NCI-H2171 treated with DMSO at 0.1 percent for 48 hours (cell line): ENCODE data around the gene PPP1R7.
A peak's percentile ranks its signal among the peaks of the same experiment; 100 is the strongest.

Source experiments
- DNase-seq: peaks from one replicate; lab custom pipeline; 2025; lab: John Stamatoyannopoulos, UW

PPP1R7 gene

DNA sequence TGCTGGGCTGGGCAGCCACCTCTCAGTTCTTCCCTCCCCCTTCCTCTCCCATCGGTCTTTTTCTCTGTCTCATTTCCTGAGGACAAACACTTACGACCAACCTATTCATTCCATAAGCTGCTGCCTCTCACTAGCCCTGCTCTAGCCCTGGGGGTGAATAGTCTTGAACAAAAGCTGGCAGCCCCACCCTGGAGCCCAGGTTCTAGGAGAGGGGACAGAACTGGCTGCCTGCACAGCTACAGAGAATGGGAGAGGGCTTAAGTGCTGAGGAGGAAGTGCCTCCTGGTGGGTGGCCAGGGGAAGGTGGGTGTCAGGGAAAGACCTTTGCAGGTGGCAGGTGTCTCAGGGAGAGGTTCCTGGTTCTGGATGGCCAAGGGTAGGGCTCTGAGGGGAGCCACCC lies 61.0 kb downstream of the PPP1R7 start:
- DNase-seq, result no peak

DNA sequence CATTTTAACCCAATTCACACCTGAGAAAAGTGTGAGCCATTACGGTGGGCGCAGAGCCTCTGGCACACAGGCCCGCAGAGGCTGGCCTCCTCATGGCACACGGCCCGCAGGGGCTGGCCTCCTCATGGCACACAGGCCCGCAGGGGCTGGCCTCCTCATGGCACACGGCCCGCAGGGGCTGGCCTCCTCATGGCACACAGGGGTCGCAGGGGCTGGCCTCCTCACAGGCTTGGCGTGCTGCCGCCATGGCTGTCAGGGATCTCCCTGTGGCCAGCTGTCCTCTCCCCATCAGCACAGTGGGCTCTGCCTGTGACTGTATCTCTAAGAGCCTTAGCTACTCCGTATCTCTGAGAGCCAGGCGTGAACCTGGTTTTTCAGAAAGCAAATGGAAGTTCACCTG lies 62.8 kb downstream of the PPP1R7 start:
- DNase-seq, result no peak

DNA sequence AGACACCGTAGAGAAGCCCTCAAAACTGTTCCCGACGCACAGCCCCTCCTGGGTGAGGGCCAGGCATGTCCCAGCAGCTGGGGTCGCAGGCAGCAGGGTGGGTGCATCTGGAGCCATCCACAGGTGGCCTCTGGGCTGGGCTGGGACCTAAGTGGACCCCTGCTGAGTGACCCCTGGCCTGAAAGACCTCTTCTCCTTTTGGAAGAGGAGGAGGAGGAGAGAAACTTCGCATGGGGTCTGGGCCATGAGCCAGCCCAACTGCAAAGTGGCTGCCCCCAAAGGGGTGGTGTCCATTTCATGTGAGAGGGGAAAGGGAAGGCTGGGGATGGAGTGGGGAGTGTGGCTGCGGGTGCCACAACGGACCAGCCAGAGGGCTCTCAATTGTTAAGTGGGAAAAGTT lies 63.3 kb downstream of the PPP1R7 start:
- no peak for DNase-seq

DNA sequence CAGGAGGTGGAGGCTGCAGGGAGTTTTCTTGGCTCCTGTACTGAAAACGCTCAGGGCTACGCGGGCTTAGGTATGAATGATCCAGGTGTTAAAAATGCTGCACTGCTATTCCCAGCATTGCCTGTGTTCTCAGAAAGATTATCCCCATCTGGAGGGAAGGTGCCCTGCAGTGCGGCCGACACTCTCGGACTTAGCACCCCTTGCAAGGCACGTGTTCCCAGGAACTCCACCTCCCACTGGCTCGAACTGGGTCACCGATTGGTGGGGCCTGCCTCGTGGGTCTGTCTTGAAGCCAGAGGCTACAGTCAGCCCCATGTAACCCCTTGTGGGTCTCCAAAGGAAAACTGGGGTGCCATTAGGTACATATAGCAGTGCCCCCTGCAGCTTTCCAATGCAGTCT lies 63.9 kb downstream of the PPP1R7 start:
- no peak for DNase-seq

DNA sequence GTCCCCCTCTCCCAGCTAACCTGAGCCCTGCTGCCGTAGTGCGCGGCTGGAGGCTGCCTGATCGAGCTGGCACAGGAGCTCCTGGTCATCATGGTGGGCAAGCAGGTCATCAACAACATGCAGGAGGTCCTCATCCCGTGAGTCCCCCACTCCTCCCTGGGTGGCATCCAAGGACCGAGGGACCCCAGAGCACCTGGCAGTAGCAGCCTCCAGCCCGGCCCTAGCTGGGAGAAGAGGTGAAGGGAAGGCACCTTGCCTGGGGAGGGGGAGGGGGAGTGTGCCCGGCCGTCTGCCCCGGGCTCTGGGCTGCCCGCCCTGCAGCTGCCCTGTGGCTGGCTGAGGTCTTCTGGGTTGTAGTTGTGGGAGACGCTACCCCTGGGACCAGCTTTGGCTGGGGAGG lies 64.5 kb downstream of the PPP1R7 start:
- no peak for DNase-seq

DNA sequence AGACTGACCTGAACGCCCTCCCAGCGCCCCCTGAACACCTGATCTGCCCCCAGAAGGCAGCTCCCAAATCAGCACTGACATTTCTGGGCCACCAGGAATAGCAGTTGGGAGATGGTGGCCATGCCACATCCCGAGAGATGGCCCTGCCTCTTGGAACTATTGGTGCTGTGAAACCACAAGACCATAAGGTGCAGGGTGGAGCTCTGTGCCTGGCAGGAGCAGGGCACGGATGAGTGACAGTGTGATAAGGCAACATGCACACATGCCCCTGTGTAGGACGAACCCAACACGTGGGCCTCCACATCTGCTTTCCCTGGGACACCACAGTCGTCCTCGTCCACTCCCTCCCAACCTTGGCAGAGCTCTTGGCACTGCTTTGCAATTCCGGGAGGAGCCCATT lies 65.2 kb downstream of the PPP1R7 start:
- peak; percentile 1 for DNase-seq

DNA sequence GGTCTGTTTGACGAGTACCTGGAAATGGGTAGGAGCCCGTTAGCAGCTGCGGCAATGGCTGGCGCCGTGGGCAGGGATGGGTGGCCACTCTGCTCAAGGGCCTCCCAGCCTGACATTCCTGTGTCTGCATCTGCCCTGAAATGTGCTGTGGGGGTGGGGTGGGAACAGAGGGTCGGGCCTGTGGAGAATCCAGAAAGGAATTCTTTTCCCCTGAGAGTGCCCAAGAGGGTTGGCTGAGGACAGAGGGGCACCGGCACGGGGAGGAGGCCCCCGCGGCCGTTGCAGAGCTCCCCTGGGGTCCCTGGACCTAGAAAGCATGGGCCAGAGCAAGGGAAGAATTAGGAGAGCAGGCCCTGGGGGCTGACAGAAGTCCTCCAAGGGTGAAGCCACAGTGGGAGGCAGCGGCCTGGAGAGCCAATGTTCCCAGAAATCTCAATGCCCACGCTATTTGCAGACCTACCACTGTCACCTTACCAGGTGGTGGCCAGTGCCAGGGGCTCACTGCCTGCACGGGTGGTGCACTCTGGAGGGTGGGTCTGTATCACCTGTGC lies 66.0 kb downstream of the PPP1R7 start:
- DNase-seq, result no peak

DNA sequence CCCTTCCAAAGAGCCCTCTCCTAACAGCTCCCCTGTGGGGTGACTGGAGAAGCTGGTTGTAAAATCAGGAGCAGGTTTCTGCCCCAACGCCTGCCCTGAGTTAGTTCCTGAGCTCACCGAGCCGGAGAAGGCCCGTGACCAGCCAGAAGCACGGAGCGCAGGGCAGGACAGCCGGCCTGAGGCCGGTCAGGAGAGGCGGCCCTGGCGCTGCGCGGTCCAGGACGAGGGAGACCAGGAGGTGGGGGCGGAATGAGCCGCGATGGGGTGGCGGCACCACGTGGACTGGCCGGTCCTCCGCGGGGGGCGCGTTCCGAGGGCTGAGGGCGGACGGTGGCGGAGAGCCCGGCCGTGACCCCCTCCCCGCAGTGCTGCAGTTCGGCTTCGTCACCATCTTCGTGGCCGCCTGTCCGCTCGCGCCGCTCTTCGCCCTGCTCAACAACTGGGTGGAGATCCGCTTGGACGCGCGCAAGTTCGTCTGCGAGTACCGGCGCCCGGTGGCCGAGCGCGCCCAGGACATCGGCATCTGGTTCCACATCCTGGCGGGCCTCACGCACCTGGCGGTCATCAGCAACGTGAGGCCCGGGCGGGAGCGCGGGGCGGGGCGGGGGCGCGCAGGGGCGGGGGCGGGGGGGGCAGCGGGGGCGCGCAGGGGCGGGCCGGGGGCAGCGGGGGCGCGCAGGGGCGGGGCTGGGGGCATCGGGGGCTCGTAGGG lies 67.2 kb downstream of the PPP1R7 start:
- no peak for DNase-seq

DNA sequence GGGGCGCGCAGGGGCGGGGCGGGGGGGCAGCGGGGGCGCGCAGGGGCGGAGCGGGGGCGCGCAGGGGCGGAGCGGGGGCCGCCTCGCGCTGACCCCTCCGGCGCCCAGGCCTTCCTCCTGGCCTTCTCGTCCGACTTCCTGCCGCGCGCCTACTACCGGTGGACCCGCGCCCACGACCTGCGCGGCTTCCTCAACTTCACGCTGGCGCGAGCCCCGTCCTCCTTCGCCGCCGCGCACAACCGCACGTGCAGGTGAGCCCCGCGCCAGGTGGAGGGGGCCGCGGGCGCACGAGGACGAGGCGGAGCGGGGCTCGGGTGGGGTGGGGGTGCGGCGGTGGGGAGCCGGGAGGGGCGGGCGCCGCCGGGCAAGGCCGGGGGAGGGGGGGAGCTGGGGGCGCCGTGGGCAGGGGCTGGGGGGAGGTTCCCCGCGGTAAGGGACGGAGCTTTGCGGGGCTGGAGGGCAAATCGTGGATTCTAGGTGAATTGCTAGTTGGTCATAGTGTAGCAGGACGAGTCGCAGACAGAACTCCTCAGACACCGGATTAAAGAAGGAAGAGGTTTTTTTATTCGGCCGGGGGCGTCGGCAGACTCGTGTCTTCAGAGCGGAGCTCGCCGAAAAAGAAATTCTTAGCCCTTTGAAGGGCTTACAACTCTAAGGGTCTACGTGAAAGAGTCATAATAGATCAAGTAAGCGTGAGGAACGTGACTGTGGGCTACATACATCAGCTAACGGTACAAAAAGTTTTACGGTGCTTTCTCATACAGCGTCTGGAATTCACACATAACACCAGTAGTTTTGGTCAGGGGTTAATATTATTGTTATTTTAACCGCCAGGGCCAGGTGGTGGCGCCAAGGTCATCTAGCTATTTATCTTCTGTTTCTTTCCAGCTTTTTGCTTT lies 68.1 kb downstream of the PPP1R7 start:
- DNase-seq, result peak; percentile 2

DNA sequence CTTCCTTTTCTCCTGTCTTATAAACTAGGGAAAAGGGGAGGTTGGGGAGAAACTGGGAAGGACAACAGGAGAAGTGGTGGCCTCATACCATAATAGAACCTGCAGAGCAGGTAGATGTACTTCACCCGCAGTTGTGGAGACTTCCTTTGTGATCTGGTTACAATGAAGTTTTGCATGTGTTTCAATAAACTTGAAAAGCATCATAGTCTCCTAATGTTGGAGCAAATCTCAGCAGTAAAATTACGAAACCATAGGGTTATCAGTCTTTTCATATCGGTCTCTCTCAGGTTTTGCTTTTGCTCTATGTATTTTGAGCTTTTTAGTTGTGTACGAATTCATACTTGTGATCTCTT lies 68.7 kb downstream of the PPP1R7 start:
- no peak for DNase-seq

DNA sequence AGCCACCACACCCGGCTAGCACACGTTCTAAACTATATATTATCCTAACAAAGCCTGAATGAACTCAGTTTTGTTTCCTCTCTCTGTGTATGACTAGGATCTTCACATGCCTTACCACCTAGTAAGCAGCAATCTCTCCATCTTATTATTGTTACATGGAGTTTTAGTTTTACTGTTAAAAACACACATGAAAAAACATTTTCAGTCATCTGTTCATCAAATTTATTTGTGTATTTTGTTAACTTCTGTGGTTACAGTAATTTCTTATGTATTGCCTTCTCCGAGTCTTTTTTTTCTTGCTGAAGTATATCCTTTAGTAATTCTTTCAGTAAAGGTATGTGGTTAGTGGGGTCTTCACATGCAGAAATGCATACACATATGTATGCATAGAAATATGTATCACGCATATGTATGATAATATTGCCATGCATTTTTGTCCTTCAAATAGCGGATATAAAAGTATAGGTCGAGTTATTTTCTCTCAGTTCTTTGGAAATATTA lies 69.6 kb downstream of the PPP1R7 start:
- no peak for DNase-seq

DNA sequence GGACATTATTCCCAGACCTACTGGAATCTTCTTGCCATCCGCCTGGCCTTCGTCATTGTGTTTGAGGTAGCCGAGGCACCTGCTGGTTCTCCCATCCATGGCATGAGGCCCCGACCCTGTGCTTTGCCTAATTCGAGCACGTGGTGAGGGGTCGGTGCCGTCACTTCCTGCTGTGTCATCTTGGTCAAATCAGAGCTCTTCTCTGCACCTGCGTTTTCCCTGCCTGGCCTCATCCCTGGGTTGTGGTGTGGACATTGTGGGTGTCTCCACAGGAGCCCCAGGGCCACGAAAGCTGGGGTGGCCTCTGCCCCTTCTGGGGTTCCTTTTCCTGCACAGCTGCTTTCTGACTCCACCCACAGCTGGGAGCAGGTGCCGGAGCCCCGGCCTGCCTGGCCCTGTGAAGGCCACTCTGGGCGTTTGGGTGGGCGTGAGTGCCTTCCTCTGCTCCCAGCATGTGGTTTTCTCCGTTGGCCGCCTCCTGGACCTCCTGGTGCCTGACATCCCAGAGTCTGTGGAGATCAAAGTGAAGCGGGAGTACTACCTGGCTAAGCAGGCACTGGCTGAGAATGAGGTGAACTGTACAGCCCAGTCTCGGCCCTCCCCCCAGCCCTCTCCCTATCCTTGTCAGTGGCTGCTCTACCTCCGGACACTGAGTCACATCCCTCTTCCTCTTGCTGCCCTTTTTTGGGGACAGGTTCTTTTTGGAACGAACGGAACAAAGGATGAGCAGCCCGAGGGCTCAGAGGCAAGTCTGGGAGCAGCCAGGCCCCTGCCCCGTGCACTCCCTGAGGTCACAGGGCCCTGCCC lies 73.1 kb downstream of the PPP1R7 start:
- DNase-seq, result no peak

DNA sequence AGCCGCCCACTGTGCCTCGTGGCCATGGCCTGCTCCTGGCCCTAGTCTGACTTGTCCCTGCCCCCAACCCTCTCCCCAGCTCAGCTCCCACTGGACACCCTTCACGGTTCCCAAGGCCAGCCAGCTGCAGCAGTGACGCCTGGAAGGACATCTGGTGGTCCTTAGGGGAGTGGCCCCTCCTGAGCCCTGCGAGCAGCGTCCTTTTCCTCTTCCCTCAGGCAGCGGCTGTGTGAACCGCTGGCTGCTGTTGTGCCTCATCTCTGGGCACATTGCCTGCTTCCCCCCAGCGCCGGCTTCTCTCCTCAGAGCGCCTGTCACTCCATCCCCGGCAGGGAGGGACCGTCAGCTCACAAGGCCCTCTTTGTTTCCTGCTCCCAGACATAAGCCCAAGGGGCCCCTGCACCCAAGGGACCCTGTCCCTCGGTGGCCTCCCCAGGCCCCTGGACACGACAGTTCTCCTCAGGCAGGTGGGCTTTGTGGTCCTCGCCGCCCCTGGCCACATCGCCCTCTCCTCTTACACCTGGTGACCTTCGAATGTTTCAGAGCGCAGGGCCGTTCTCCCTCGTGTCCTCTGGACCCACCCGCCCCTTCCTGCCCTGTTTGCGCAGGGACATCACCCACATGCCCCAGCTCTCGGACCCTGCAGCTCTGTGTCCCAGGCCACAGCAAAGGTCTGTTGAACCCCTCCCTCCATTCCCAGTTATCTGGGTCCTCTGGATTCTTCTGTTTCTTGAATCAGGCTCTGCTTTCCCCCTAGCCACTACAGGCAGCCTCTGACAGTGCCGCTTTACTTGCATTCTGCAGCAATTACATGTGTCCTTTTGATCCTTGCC lies 74.0 kb downstream of the PPP1R7 start:
- no peak for DNase-seq

DNA sequence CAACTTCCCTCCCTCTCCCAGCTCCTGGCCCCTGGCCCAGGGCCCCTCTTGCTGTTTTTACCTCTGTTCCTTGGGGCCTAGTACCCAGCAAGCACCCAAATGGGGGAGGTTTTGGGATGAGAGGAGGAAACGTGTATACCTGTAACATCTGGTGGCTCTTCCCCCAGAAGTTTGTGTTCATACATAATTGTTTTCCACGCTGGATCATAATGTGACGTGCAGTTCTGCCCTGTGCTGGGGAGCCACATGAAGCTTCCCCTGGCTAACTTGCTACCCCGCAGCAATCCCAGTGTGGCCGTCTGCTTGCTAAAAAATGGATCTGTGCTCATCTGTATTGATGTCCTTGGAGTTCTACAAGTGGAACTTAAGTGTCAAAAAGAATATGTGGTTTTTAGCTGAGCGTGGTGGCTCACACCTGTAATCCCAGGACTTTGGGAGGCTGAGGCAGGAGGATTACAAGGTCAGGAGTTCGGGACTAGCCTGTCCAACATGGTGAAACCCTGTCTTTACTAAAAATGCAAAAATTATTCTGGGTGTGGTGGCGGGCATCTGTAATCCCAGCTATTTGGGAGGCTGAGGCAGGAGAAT lies 74.7 kb downstream of the PPP1R7 start:
- DNase-seq, result no peak

DNA sequence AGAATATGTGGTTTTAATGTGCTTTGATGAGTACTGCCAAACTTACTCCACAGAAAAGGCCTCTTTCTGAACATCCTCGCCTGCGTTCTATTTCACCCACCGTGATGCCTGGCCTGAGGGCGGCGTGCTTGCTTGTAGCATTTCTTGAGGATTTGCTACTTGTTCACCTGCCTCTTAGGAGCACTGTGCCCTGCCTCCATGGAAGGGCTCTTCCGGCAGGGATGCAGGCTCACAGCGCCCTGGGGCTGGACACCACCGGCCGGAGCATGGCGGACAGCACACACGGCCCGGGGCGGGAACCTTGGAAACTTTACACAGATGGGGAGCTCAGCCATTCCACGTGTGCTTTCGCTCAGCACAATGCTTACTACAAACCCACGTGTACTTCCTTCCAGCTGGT lies 75.3 kb downstream of the PPP1R7 start:
- DNase-seq, result no peak

DNA sequence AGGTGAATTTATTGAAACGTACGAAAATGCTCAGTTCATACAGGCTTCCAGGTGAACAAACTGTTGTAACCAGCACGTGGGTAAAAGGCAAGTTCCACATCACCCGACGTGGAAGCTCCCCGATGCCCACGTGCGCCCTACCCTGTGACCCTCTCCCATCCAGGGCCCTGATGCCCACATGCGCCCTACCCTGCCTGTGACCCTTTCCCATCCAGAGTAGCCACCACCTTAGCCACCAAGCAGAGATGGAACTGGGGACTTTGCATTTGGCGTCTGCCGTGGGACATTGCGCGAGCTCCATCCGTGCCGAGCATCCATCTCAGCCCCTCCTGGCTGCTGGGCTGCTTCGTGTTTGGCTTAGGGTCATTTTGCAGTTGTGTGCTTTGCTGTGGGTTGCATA lies 75.7 kb downstream of the PPP1R7 start:
- no peak for DNase-seq

DNA sequence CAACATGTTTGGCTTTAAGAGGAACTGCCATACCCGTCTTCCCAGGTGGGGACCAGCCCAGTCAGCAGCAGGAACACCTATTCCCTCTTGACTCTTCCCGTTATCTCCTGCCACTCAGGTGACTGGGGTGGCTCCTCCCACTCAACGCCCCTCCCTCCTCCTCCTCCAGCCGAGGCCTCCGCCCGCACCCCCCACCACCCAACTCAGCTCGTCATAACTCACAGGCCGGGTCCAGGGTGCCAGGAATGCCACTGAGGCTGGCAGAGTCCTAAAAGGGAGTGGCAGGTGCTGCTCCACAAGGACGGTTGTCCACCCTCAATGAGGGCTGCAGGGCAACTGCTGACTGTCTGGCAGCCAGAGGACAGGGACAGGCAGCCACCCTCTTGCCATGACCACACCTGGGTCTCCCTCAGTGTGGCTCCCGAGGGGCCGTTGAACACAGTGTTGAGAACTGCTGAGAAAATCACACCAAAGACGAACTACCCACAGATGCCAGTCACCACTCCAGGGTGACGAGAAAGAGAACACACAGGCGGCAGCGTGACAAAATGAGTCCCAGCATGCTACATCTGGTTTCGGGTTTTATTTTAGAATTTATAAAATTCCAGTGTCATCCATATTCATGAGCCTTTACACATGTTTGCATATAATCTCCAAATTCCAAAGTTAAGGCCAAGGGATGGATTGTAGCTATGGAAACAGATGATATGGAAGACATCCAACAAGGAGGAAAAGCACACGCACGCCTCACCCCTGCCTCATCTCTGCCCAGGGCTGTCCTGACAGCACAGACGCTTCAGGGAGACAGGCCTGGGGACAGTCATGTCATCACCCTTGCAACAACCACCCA lies 76.7 kb downstream of the PPP1R7 start:
- DNase-seq, result no peak

DNA sequence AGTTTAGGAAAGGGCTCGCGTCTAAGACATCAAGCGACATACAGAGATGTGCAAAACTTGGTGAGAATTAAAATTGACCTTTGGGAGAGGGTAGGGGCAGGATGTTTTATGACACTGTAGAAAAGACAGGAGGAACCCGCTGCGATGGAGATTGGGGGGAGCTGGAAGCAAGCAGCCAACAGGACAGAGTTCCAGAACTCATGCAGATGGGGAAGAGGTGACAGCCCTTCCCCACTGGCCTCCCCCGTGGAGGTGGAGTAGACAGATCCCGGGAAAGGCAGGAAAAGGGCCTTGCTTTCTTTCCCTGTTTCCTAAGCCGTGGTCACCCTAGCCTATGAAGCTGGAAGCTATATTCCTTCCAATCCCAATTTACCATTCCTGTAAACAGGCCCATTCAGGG lies 77.3 kb downstream of the PPP1R7 start:
- DNase-seq, result no peak

DNA sequence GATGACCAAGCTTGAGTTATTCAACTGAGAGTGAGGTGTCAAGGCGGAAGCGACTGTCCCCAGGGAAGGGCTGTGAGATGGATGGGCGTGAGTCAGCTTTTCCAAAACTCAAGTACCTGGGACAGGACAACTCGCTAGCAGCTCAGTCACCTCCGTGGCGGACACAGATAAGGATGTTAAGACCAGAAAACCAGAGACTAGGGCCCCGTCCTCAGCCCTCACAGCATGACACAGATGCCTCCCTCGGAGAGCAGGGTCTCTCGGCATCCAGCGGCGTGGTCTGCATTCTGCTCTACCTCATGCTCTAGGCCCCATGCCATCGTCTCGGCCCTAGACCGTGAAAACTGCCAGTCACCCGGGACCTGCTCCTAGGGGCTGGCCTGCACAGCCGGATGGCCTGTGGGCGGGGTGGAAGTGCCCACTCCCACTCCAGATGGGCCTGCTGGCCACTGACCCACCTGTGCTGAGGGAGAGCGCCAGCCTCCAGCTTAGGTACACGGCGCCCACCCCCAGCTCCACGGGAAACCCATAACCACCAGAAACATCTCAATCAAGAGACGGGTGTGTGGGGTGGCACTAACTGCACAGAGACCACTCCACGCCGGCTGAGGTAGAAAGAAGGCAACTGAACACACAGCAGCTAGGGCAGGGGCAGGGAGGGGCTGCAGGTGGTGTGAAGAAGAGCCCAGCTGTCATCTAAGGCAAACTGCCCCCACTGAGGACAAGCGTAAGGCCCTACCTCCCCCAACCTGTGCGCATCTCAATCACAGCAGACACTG lies 78.0 kb downstream of the PPP1R7 start:
- DNase-seq, result no peak
